SK-N-SH treated with all-trans-retinoic acid at 6 μM for 48 hours (cell line): ENCODE measurements around the gene BRF1.

Experiments used
- ATAC-seq: fragments of 200-7000 bp; cut with Tn5 transposase; 3 replicates; pipeline ENCODE4 v1.9.1; 2020; ENCODE audit warnings: mild to moderate bottlenecking, moderate library complexity
- BACH2 ChIP-seq: fragments of 250-450 bp; sonication (Bioruptor Pico); IDR thresholded peaks from 2 replicates; pipeline ENCODE4 v1.9.0; 2021; ENCODE audit warnings: mild to moderate bottlenecking, borderline replicate concordance
- CSDC2 ChIP-seq: fragments of 250-450 bp; sonication (Bioruptor Pico); IDR thresholded peaks from 2 replicates; pipeline ENCODE4 v1.5.0; 2020; ENCODE audit warnings: mild to moderate bottlenecking, moderate library complexity
- CSRNP3 ChIP-seq: fragments of 250-450 bp; sonication (Bioruptor Pico); IDR thresholded peaks from 2 replicates; pipeline ENCODE4 v1.5.1; 2021; ENCODE audit warnings: mild to moderate bottlenecking, moderate library complexity
- ESRRG ChIP-seq: fragments of 250-450 bp; sonication (Bioruptor Pico); IDR thresholded peaks from 2 replicates; pipeline ENCODE4 v1.6.1; 2021; ENCODE audit warnings: mild to moderate bottlenecking
- GLIS3 ChIP-seq: fragments of 250-450 bp; sonication (Bioruptor Pico); IDR thresholded peaks from 2 replicates; pipeline ENCODE4 v1.5.0; 2020; ENCODE audit warnings: mild to moderate bottlenecking, moderate library complexity
- OSR1 ChIP-seq: fragments of 250-450 bp; sonication (Bioruptor Pico); IDR thresholded peaks from 2 replicates; pipeline ENCODE4 v1.8.0; 2022; ENCODE audit warnings: moderate library complexity, mild to moderate bottlenecking, inconsistent platforms
- PATZ1 ChIP-seq: fragments of 250-450 bp; sonication (Bioruptor Pico); IDR thresholded peaks from 2 replicates; pipeline ENCODE4 v1.8.0; 2020; ENCODE audit warnings: mild to moderate bottlenecking, moderate library complexity, borderline replicate concordance
- PPARA ChIP-seq: fragments of 250-450 bp; sonication (Bioruptor Pico); IDR thresholded peaks from 2 replicates; pipeline ENCODE4 v1.5.0; 2020; ENCODE audit warnings: mild to moderate bottlenecking, borderline replicate concordance
- RARB ChIP-seq: fragments of 250-450 bp; sonication (Bioruptor Pico); IDR thresholded peaks from 2 replicates; pipeline ENCODE4 v1.8.0; 2021; ENCODE audit warnings: mild to moderate bottlenecking, moderate library complexity
- SNAI2 ChIP-seq: fragments of 250-450 bp; sonication (Bioruptor Pico); IDR thresholded peaks from 2 replicates; pipeline ENCODE4 v1.5.0; 2020; ENCODE audit warnings: mild to moderate bottlenecking, moderate library complexity
- TCF4 ChIP-seq: fragments of 250-450 bp; sonication (Bioruptor Pico); IDR thresholded peaks from 2 replicates; pipeline ENCODE4 v1.8.0; 2021; ENCODE audit warnings: mild to moderate bottlenecking, moderate library complexity, borderline replicate concordance
- TOX ChIP-seq: fragments of 250-450 bp; sonication (Bioruptor Pico); IDR thresholded peaks from 2 replicates; pipeline ENCODE4 v1.8.0; 2021; ENCODE audit warnings: mild to moderate bottlenecking, moderate library complexity, borderline replicate concordance
- ZC3H10 ChIP-seq: fragments of 250-450 bp; sonication (Bioruptor Pico); IDR thresholded peaks from 2 replicates; pipeline ENCODE4 v1.5.1; 2021; ENCODE audit warnings: mild to moderate bottlenecking, moderate library complexity
- ZFP3 ChIP-seq: fragments of 250-450 bp; sonication (Bioruptor Pico); IDR thresholded peaks from 2 replicates; pipeline ENCODE4 v1.5.0; 2020; ENCODE audit warnings: mild to moderate bottlenecking, moderate library complexity
- ZFP30 ChIP-seq: fragments of 450-650 bp; formaldehyde crosslinking; IDR thresholded peaks from 2 replicates; pipeline ENCODE4 v1.5.0; 2022; ENCODE audit warnings: mild to moderate bottlenecking, moderate library complexity
- ZNF565 ChIP-seq: fragments of 450-650 bp; formaldehyde crosslinking; conservative IDR thresholded peaks from 2 replicates; pipeline ENCODE4 v1.5.0; 2020; ENCODE audit warnings: low read depth, mild to moderate bottlenecking, moderate library complexity
- ZNF8 ChIP-seq: fragments of 450-650 bp; formaldehyde crosslinking; IDR thresholded peaks from 2 replicates; pipeline ENCODE4 v1.5.0; 2020; ENCODE audit warnings: mild to moderate bottlenecking, moderate library complexity
- TF ChIP-seq, protein P1 (sequence below): fragments of 250-450 bp; sonication (Bioruptor Pico); IDR thresholded peaks from 2 replicates; pipeline ENCODE4 v1.5.0; 2020; ENCODE audit warnings: mild to moderate bottlenecking, moderate library complexity
- TF ChIP-seq, protein P2 (sequence below): fragments of 250-450 bp; sonication (Bioruptor Pico); IDR thresholded peaks from 2 replicates; pipeline ENCODE4 v1.8.0; 2021; ENCODE audit warnings: low read depth, mild to moderate bottlenecking, moderate library complexity, borderline replicate concordance

BRF1 gene

GRCh38 chr14:105331575-105332349 is 31.0 kb upstream of the BRF1 start:
- no peak for ATAC-seq
- TF ChIP-seq ZFP3 = no peak
- TF ChIP-seq OSR1 (CRISPR knock-in tag) = no peak
- TF ChIP-seq, protein P1, sequence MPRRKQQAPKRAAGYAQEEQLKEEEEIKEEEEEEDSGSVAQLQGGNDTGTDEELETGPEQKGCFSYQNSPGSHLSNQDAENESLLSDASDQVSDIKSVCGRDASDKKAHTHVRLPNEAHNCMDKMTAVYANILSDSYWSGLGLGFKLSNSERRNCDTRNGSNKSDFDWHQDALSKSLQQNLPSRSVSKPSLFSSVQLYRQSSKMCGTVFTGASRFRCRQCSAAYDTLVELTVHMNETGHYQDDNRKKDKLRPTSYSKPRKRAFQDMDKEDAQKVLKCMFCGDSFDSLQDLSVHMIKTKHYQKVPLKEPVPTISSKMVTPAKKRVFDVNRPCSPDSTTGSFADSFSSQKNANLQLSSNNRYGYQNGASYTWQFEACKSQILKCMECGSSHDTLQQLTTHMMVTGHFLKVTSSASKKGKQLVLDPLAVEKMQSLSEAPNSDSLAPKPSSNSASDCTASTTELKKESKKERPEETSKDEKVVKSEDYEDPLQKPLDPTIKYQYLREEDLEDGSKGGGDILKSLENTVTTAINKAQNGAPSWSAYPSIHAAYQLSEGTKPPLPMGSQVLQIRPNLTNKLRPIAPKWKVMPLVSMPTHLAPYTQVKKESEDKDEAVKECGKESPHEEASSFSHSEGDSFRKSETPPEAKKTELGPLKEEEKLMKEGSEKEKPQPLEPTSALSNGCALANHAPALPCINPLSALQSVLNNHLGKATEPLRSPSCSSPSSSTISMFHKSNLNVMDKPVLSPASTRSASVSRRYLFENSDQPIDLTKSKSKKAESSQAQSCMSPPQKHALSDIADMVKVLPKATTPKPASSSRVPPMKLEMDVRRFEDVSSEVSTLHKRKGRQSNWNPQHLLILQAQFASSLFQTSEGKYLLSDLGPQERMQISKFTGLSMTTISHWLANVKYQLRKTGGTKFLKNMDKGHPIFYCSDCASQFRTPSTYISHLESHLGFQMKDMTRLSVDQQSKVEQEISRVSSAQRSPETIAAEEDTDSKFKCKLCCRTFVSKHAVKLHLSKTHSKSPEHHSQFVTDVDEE (CRISPR knock-in tag) = no peak
- no peak for TF ChIP-seq PATZ1 (CRISPR knock-in tag)
- no peak for TF ChIP-seq TCF4 (CRISPR knock-in tag)
- no peak for TF ChIP-seq ESRRG (CRISPR knock-in tag)
- TF ChIP-seq TOX (CRISPR knock-in tag) = no peak
- no peak for TF ChIP-seq PPARA
- no peak for TF ChIP-seq ZNF8 (CRISPR knock-in tag)
- no peak for TF ChIP-seq ZFP30 (CRISPR knock-in tag)
- no peak for TF ChIP-seq BACH2
- TF ChIP-seq, all 23 proteins: peak for 0

- no peak for ATAC-seq
- TF ChIP-seq RARB (CRISPR knock-in tag) = no peak
- TF ChIP-seq ESRRG (CRISPR knock-in tag) = no peak
- no peak for TF ChIP-seq CSRNP3 (CRISPR knock-in tag)
- no peak for TF ChIP-seq BACH2
- TF ChIP-seq, protein P2, sequence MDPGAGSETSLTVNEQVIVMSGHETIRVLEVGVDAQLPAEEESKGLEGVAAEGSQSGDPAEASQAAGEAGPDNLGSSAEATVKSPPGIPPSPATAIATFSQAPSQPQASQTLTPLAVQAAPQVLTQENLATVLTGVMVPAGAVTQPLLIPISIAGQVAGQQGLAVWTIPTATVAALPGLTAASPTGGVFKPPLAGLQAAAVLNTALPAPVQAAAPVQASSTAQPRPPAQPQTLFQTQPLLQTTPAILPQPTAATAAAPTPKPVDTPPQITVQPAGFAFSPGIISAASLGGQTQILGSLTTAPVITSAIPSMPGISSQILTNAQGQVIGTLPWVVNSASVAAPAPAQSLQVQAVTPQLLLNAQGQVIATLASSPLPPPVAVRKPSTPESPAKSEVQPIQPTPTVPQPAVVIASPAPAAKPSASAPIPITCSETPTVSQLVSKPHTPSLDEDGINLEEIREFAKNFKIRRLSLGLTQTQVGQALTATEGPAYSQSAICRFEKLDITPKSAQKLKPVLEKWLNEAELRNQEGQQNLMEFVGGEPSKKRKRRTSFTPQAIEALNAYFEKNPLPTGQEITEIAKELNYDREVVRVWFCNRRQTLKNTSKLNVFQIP = no peak
- no peak for TF ChIP-seq ZNF565
- TF ChIP-seq SNAI2 (CRISPR knock-in tag) = no peak
- no peak for TF ChIP-seq ZNF8 (CRISPR knock-in tag)
- TF ChIP-seq ZFP30 (CRISPR knock-in tag) = no peak
- no peak for TF ChIP-seq TCF4 (CRISPR knock-in tag)
- no peak for TF ChIP-seq GLIS3 (CRISPR knock-in tag)
Observed at GRCh38 chr14:105330491-105330895, 29.7 kb upstream of the BRF1 start.

GRCh38 chr14:105329411-105330150 is 28.8 kb upstream of the BRF1 start:
- ATAC-seq = no peak
- no peak for TF ChIP-seq PATZ1 (CRISPR knock-in tag)
- TF ChIP-seq CSDC2 = no peak
- no peak for TF ChIP-seq PPARA
- no peak for TF ChIP-seq TCF4 (CRISPR knock-in tag)
- TF ChIP-seq SNAI2 (CRISPR knock-in tag) = no peak
- TF ChIP-seq, protein P1 (CRISPR knock-in tag) = no peak
- no peak for TF ChIP-seq ZFP30 (CRISPR knock-in tag)
- no peak for TF ChIP-seq ZC3H10
- no peak for TF ChIP-seq BACH2
- TF ChIP-seq RARB (CRISPR knock-in tag) = no peak
- TF ChIP-seq OSR1 (CRISPR knock-in tag) = no peak
- TF ChIP-seq, protein P2 = no peak
- no peak for TF ChIP-seq ESRRG (CRISPR knock-in tag)
- TF ChIP-seq ZNF8 (CRISPR knock-in tag) = no peak
